ELF-1 (cell line): ENCODE results near the gene SCYL2.

ENCODE experiments used
- DNase-seq: peaks from one replicate; pipeline ENCODE4 v3.0.0-alpha.2; 2016; ENCODE audit warnings: low read depth, low spot score

SCYL2 gene

DNA sequence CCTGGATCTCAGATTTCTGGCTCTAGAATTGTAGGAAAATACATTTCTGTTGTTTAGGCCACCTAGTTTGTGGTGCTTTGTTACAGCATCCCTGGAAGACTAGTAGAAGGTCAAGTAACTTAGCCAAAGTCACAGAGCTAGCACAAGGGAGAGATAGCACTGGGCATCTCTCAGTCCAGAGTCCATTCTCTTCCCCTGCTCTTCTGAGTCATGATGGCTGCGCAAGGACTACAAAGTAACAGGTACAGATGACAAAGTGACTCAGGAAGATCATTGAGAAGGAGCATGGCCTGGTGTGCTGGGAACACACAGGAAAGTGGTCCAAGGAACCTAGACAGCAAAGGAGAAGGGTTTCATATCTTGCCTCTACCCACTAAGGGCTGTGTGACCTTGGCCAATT lies 109.2 kb downstream of the SCYL2 start:
- DNase-seq = no peak

DNA sequence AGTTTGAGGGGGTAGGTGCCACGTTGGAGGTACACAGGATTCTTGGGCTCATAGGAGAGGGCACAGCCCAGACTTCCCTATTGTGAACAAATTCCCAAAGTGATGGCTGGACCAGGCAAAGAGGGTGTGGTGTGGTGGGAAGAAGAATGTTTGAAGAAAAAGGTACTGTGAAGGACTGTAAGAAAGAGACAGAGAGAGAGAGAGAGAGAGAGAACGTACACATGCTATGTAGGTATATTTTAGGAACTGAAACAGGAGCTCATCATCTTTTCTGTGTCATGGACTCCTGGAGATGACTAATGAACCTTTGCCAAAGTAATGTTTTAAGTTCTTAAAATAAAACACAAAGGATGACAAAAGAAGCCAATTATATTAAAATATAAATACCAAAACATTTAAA lies 114.4 kb downstream of the SCYL2 start:
- no peak for DNase-seq

DNA sequence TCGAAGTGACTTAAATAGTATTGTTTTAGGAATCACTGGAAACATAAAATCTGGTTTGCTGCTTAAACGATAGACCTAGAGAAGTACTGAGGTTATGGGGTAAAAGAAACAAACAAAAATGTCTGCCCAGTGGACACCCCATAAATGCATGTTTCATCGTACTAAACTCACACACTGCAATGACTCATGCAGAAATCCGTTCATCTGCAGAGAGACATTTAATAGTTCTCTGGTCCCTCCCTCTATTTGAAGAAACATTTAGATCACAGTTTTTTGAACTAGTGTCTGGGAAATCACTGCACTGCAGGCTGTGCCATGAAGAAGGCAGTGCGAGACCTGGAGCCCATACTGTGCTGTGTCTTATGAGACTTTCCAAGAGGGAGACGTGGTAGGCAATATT lies 115.4 kb downstream of the SCYL2 start:
- DNase-seq = no peak

DNA sequence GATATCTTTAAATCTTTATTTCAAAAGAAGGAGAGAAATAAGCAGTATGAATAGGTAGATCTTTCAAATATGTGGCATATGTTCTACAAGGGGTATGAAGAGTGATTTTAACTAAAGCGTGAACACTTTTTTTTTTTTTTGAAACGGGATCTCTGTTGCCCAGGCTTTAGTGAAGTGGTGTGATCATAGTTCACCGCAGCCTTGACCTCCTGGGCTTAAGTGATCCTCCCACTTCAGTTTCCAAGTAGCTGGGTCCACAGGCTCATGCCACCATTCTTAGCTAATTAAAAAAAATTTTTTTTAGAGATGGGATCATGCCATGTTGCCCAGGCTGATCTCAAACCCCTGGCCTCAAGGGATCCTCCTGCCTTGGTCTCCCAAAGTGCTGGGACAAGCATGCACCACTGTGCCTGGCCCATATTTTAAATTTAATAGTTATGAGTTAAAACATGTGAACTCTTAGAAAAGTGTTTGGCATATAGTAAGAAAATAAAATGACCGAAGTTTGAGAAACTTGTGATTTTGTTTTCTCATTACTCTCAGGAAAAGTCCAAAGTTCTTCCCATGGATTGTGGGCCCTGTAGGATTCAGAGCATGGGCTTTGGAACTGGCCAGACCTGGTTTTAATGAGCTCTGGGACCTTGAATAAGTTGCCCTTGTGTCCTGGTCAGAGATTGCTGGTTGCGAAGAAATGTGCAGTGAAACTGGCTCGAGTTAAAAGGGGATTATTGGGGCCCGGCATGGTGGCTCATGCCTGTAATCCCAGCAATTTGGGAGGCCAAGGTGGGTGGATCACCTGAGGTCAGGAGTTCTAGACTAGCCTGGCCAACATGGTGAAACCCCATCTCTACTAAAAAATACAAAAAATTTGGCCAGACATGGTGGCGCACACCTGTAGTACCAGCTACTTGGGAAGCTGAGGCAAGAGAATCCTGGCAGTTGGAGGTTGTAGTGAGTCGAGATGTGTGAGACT lies 116.9 kb downstream of the SCYL2 start:
- no peak for DNase-seq

DNA sequence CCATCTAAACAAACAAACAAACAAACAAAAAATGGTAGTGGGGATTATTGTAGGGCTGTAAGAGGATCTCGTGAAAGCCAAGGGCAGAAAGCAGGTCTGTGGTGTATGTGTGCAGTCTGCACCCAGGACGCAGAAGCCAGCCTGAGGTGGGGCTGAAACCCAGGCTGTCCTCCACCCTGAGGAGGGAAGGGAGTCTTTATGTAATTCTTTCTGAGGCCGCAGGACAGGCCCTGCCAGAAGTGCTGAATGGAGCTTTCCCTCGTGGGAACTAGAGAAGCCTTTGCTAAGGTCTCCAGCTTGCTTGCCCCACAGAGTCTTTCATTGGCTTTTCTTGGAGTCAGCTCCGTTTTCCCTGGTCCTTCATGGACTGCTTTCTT lies 117.6 kb downstream of the SCYL2 start:
- no peak for DNase-seq

DNA sequence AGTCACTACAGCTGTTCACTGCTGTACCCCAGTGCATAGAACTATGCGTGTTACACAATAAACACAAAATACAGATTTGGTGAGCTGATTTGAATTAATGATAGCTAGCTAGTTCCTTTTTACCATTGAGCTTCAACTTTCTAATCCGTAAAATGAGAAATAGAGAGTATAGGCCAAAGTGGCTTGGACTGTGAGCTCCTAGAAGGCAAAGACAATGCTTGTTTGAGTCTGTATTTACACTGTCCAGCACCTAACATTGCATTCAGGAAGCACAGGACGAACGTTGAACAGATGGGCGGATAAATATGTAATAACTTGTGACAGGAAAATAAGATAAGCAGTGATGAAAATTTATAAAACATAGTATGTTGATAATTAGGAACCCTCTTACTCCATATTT lies 121.4 kb downstream of the SCYL2 start:
- no peak for DNase-seq
